HL-60 (cell line): Measurements from ENCODE around the gene MARS2.

ENCODE experiments used
- DNase-seq, 2 experiments: peaks; one replicate each; pipeline ENCODE4 v3.0.0-alpha.2; 2010 to 2020; ENCODE audit warnings: low read depth in 1 of 2, low spot score in 1 of 2
- H3K27ac ChIP-seq: fragments of 250-450 bp; sonication (Bioruptor Pico); replicated peaks from 2 replicates; pipeline ENCODE4 v1.5.1; 2020; ENCODE audit warnings: mild to moderate bottlenecking, moderate library complexity
- H3K27me3 ChIP-seq: fragments of 250-450 bp; sonication (Bioruptor Pico); 2 replicates; pipeline ENCODE4 v1.5.1; 2021; ENCODE audit warnings: mild to moderate bottlenecking, moderate library complexity; ENCODE audit not compliant: insufficient read depth, poor library complexity, severe bottlenecking
- H3K4me3 ChIP-seq: replicated peaks from 2 replicates; pipeline ENCODE4 v1.5.1; 2011; ENCODE audit warnings: mild to moderate bottlenecking, control low read depth, low read length; ENCODE audit not compliant: insufficient read depth
- GABPA ChIP-seq: IDR thresholded peaks from 2 replicates; pipeline ENCODE4 v1.6.1; 2012; ENCODE audit warnings: low read depth
- POLR2AphosphoS5 ChIP-seq: IDR thresholded peaks from 2 replicates; pipeline ENCODE4 v1.6.1; 2012; ENCODE audit warnings: low read depth
- SPI1 ChIP-seq: IDR thresholded peaks from 2 replicates; pipeline ENCODE4 v1.6.1; 2012; ENCODE audit warnings: low read depth, mild to moderate bottlenecking, borderline replicate concordance
- TF ChIP-seq, protein P1 (sequence below): IDR thresholded peaks from one replicate; pipeline ENCODE4 v1.5.1; 2011; ENCODE audit warnings: low read length, control low read depth, inconsistent platforms; ENCODE audit not compliant: insufficient read depth
- TF ChIP-seq, protein P2 (sequence below): IDR thresholded peaks from 2 replicates; pipeline ENCODE4 v1.6.1; 2012; ENCODE audit warnings: low read depth; ENCODE audit not compliant: insufficient replicate concordance

MARS2 gene

DNA sequence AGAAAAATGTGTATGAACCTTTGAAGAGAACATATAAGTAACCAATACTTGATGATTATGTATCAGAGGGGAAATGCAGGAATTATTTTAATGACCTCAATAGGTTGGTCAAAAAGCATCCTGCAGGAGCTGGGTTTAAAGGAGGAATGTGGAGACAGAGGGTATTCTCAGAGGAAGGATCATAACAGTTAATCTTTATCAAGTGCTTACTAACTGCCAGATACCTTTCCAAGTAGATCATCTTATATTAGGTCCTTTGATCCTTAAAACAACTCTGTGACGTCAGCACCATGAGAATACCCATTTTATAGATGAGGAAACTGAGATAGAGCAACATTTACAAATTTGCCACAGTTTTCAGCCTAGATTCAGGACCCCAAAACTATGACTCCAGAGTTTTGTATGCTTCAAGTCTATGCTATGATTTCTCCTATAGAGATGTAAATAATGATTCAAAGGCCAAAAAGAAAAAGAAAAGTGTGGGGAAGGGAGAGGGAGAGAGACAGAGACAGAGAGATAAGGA is 32.7 kb upstream of the MARS2 start:
- no peak for DNase-seq
- Histone ChIP-seq H3K27ac (no peak overlapping the region), H3K27me3 (no peaks in the 10 kb centered on the region), H3K4me3 (no peak overlapping the region)
- TF ChIP-seq GABPA (no peak), SPI1 (no peak), POLR2AphosphoS5 (no peak)
- TF ChIP-seq, protein P1, sequence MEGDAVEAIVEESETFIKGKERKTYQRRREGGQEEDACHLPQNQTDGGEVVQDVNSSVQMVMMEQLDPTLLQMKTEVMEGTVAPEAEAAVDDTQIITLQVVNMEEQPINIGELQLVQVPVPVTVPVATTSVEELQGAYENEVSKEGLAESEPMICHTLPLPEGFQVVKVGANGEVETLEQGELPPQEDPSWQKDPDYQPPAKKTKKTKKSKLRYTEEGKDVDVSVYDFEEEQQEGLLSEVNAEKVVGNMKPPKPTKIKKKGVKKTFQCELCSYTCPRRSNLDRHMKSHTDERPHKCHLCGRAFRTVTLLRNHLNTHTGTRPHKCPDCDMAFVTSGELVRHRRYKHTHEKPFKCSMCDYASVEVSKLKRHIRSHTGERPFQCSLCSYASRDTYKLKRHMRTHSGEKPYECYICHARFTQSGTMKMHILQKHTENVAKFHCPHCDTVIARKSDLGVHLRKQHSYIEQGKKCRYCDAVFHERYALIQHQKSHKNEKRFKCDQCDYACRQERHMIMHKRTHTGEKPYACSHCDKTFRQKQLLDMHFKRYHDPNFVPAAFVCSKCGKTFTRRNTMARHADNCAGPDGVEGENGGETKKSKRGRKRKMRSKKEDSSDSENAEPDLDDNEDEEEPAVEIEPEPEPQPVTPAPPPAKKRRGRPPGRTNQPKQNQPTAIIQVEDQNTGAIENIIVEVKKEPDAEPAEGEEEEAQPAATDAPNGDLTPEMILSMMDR, result no peak
- TF ChIP-seq, protein P2, sequence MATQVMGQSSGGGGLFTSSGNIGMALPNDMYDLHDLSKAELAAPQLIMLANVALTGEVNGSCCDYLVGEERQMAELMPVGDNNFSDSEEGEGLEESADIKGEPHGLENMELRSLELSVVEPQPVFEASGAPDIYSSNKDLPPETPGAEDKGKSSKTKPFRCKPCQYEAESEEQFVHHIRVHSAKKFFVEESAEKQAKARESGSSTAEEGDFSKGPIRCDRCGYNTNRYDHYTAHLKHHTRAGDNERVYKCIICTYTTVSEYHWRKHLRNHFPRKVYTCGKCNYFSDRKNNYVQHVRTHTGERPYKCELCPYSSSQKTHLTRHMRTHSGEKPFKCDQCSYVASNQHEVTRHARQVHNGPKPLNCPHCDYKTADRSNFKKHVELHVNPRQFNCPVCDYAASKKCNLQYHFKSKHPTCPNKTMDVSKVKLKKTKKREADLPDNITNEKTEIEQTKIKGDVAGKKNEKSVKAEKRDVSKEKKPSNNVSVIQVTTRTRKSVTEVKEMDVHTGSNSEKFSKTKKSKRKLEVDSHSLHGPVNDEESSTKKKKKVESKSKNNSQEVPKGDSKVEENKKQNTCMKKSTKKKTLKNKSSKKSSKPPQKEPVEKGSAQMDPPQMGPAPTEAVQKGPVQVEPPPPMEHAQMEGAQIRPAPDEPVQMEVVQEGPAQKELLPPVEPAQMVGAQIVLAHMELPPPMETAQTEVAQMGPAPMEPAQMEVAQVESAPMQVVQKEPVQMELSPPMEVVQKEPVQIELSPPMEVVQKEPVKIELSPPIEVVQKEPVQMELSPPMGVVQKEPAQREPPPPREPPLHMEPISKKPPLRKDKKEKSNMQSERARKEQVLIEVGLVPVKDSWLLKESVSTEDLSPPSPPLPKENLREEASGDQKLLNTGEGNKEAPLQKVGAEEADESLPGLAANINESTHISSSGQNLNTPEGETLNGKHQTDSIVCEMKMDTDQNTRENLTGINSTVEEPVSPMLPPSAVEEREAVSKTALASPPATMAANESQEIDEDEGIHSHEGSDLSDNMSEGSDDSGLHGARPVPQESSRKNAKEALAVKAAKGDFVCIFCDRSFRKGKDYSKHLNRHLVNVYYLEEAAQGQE, result no peak

DNA sequence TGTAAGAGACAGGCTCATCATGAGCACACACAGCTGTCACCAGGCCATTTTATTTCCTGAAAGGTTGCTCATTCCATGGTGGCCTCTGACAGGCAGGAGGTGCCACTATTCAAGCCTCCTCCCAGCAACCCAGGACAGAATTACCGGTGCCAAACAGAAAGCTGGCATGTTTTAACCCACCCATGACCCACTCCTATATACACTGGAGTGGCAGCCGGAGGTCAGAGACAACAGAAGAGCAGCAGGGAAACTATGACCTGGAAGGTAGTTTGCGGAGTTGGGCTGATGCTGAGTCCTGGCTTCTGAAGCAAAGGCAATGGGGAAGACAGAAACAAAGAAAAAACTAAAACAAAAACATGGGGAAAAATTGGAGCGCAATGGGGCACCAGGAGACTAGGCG is 32.1 kb upstream of the MARS2 start:
- H3K27me3 ChIP-seq, result no peaks in the 10 kb centered on the region
- no peak for DNase-seq
- no peak overlapping the region for H3K4me3 ChIP-seq

GRCh38 chr2:197673606-197674005 is 31.6 kb upstream of the MARS2 start:
- Histone ChIP-seq H3K4me3 (no peak overlapping the region), H3K27ac (no peak overlapping the region), H3K27me3 (no peaks in the 10 kb centered on the region)
- TF ChIP-seq, protein P2, result no peak
- TF ChIP-seq POLR2AphosphoS5 (no peak), GABPA (no peak), SPI1 (no peak)
- TF ChIP-seq, protein P1, result no peak
- DNase-seq, result no peak

More for the DNA sequence above, 32.1 kb upstream of the MARS2 start:
- no peak overlapping the region for H3K27ac ChIP-seq
- TF ChIP-seq, protein P1, result no peak
- no peak for TF ChIP-seq SPI1
- TF ChIP-seq, protein P2, result no peak
- no peak for TF ChIP-seq GABPA
- TF ChIP-seq POLR2AphosphoS5, result no peak
